Vagina (tissue), 2 donors: ENCODE data around the gene PEX10.

Experiments used
- CTCF ChIP-seq, 3 experiments: fragments of 450-650 bp in 2 of 3; fragments of 200-600 bp in 1 of 3; sonication (generic) in 1 of 3; IDR thresholded peaks; one replicate each; pipeline ENCODE4 v1.5.1; 2017 to 2019; ENCODE audit warnings: antibody characterized with exemption in 3 of 3, mild to moderate bottlenecking in 2 of 3, moderate library complexity in 2 of 3
- POLR2A ChIP-seq, 2 donors: fragments of 450-650 bp; IDR thresholded peaks; one replicate each; pipeline ENCODE4 v1.6.1; 2017; ENCODE audit warnings: antibody characterized with exemption in 2 of 2, mild to moderate bottlenecking in 2 of 2, moderate library complexity in 2 of 2

GRCh38 chr1:2433196-2433595 lies 20.8 kb upstream of the PEX10 start:
- TF ChIP-seq CTCF (IDR thresholded peaks at IDR 0.05) (no peak), POLR2A (IDR thresholded peaks at IDR 0.05) (no peak)
